ENCODE data around the gene ERLIN1.
"Not testable (repeated sequence)": the region's sequence is repeated elsewhere in the genome, so short reads cannot be mapped to it uniquely, and the experiment has no call there.

Gene ERLIN1

DNA sequence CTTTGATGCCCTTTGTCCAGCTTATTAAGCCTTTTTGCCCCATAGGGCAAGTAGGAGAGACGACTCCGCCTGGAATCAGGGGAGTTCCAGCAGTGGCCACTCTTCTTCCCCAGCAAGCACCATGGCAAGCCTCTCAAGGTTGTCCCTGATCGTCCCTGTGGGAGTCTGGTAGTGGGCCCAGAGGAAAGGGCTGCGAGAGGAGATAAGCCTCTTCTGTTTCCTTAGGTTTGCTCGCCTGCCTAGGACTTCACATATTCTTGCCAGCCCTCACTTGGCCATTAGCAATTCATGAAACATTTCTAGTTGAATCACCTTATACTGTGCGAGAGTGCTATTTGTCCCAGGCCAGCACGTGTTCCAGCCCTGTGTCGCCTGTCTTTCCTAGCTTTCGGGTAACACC lies 56.4 kb downstream of the ERLIN1 start:
- Histone ChIP-seq H3K27me3 (ENCODE audit: control insufficient read depth in 3 of 3, insufficient read depth in 3 of 3, low read depth in 1 of 3, low read length in 3 of 3) (no peaks in the 10 kb centered on the region), H2AFZ (ENCODE audit: low read length) (peak overlapping the region; percentile 18), H2BK15ac (ENCODE audit: low read length) (no peak overlapping the region), H3K9me3 (replicated peaks in 1 of 2; ENCODE audit: control insufficient read depth in 2 of 2, insufficient read depth in 1 of 2, low read depth in 1 of 2, low read length in 2 of 2) (peaks cover 0 to 2% of the 10 kb centered on the region in 2 donors), H3K4ac (ENCODE audit: low read length) (no peak overlapping the region), H2AK5ac (ENCODE audit: low read depth, low read length) (no peak overlapping the region), H3K4me1 (ENCODE audit: control insufficient read depth in 2 of 2, insufficient read depth in 1 of 2, low read depth in 1 of 2, low read length in 2 of 2) (peaks cover 0 to 2% of the 10 kb centered on the region in 2 donors), H3K23ac (ENCODE audit: low read depth, low read length, poor library complexity) (no peak overlapping the region), H3K4me2 (ENCODE audit: insufficient read depth, low read length, poor library complexity, severe bottlenecking) (no peak overlapping the region), H2BK120ac (ENCODE audit: low read depth, low read length) (no peak overlapping the region), H2BK12ac (ENCODE audit: low read length) (no peak overlapping the region), H3K14ac (ENCODE audit: low read length) (no peak overlapping the region), H3K18ac (ENCODE audit: low read length) (no peak overlapping the region), H3K9ac (ENCODE audit: low read depth, low read length, poor library complexity) (no peak overlapping the region), H3K36me3 (replicated peaks in 1 of 2; ENCODE audit: control insufficient read depth in 2 of 2, insufficient read depth in 2 of 2, low read length in 2 of 2) (no peaks in the 10 kb centered on the region), H2BK5ac (ENCODE audit: low read length) (peak overlapping the region; percentile 22), H3K27ac (replicated peaks; ENCODE audit: low read length) (peak overlapping the region; percentile 38), H4K8ac (ENCODE audit: low read depth, low read length) (no peak overlapping the region), H3K79me1 (ENCODE audit: low read depth, low read length) (no peaks in the 10 kb centered on the region), H4K91ac (ENCODE audit: low read depth, low read length, poor library complexity) (no peak overlapping the region), H3K4me3 (ENCODE audit: low read length in 2 of 2) (peak overlapping the region in 1 of 2 donors; percentile 7)
- WGBS, 2 donors (ENCODE audit: extremely low coverage in 2 of 2, insufficient read length in 2 of 2, insufficient replicate concordance in 1 of 2): no CpG with 5 or more reads among the region's 9 CpGs
- DNase-seq (ENCODE audit: low spot score): no peak

GRCh38 chr10:100128951-100129350 lies 56.9 kb downstream of the ERLIN1 start:
- H3K4ac ChIP-seq (ENCODE audit: low read length): no peak overlapping the region
- peak overlapping the region; percentile 18 for H2AFZ ChIP-seq (ENCODE audit: low read length)
- no peak overlapping the region for H2BK12ac ChIP-seq (ENCODE audit: low read length)
- no peaks in the 10 kb centered on the region for H3K79me1 ChIP-seq (ENCODE audit: low read depth, low read length)
- no peak overlapping the region for H3K4me3 ChIP-seq (ENCODE audit: low read length in 2 of 2)
- H4K8ac ChIP-seq (ENCODE audit: low read depth, low read length): no peak overlapping the region
- H2BK5ac ChIP-seq (ENCODE audit: low read length): peak overlapping the region; percentile 22
- no peak overlapping the region for H3K27ac ChIP-seq (replicated peaks; ENCODE audit: low read length)
- H3K4me2 ChIP-seq (ENCODE audit: insufficient read depth, low read length, poor library complexity, severe bottlenecking): no peak overlapping the region
- no peaks in the 10 kb centered on the region for H3K36me3 ChIP-seq (replicated peaks in 1 of 2; ENCODE audit: control insufficient read depth in 2 of 2, insufficient read depth in 2 of 2, low read length in 2 of 2)
- H4K91ac ChIP-seq (ENCODE audit: low read depth, low read length, poor library complexity): no peak overlapping the region
- peaks cover 0 to 2% of the 10 kb centered on the region in 2 donors for H3K4me1 ChIP-seq (ENCODE audit: control insufficient read depth in 2 of 2, insufficient read depth in 1 of 2, low read depth in 1 of 2, low read length in 2 of 2)
- no peak overlapping the region for H3K9ac ChIP-seq (ENCODE audit: low read depth, low read length, poor library complexity)
- no CpG with 5 or more reads among the region's 8 CpGs for WGBS, 2 donors (ENCODE audit: extremely low coverage in 2 of 2, insufficient read length in 2 of 2, insufficient replicate concordance in 1 of 2)
- peaks cover 0 to 2% of the 10 kb centered on the region in 2 donors for H3K9me3 ChIP-seq (replicated peaks in 1 of 2; ENCODE audit: control insufficient read depth in 2 of 2, insufficient read depth in 1 of 2, low read depth in 1 of 2, low read length in 2 of 2)
- H2AK5ac ChIP-seq (ENCODE audit: low read depth, low read length): no peak overlapping the region
- H2BK15ac ChIP-seq (ENCODE audit: low read length): no peak overlapping the region
- H3K23ac ChIP-seq (ENCODE audit: low read depth, low read length, poor library complexity): no peak overlapping the region
- H3K18ac ChIP-seq (ENCODE audit: low read length): no peak overlapping the region
- H3K14ac ChIP-seq (ENCODE audit: low read length): no peak overlapping the region
- no peak for DNase-seq (ENCODE audit: low spot score)
- no peak overlapping the region for H2BK120ac ChIP-seq (ENCODE audit: low read depth, low read length)
- no peaks in the 10 kb centered on the region for H3K27me3 ChIP-seq (ENCODE audit: control insufficient read depth in 3 of 3, insufficient read depth in 3 of 3, low read depth in 1 of 3, low read length in 3 of 3)

GRCh38 chr10:100125335-100125734 lies 60.5 kb downstream of the ERLIN1 start:
- not testable (repeated sequence) for H3K14ac ChIP-seq (ENCODE audit: low read length); H3K79me1 ChIP-seq (ENCODE audit: low read depth, low read length); H3K9me3 ChIP-seq (replicated peaks in 1 of 2; ENCODE audit: control insufficient read depth in 2 of 2, insufficient read depth in 1 of 2, low read depth in 1 of 2, low read length in 2 of 2); H2BK15ac ChIP-seq (ENCODE audit: low read length); H3K9ac ChIP-seq (ENCODE audit: low read depth, low read length, poor library complexity); H3K4me1 ChIP-seq (ENCODE audit: control insufficient read depth in 2 of 2, insufficient read depth in 1 of 2, low read depth in 1 of 2, low read length in 2 of 2); H3K27ac ChIP-seq (replicated peaks; ENCODE audit: low read length); H4K91ac ChIP-seq (ENCODE audit: low read depth, low read length, poor library complexity); H3K4me2 ChIP-seq (ENCODE audit: insufficient read depth, low read length, poor library complexity, severe bottlenecking); H2BK120ac ChIP-seq (ENCODE audit: low read depth, low read length); H3K18ac ChIP-seq (ENCODE audit: low read length); H4K8ac ChIP-seq (ENCODE audit: low read depth, low read length); H3K4ac ChIP-seq (ENCODE audit: low read length); H3K23ac ChIP-seq (ENCODE audit: low read depth, low read length, poor library complexity); H3K4me3 ChIP-seq (ENCODE audit: low read length in 2 of 2); H2BK5ac ChIP-seq (ENCODE audit: low read length); H2AFZ ChIP-seq (ENCODE audit: low read length); H2AK5ac ChIP-seq (ENCODE audit: low read depth, low read length); H3K27me3 ChIP-seq (ENCODE audit: control insufficient read depth in 3 of 3, insufficient read depth in 3 of 3, low read depth in 1 of 3, low read length in 3 of 3); H2BK12ac ChIP-seq (ENCODE audit: low read length); DNase-seq (ENCODE audit: low spot score); H3K36me3 ChIP-seq (replicated peaks in 1 of 2; ENCODE audit: control insufficient read depth in 2 of 2, insufficient read depth in 2 of 2, low read length in 2 of 2)
- WGBS, 2 donors (ENCODE audit: extremely low coverage in 2 of 2, insufficient read length in 2 of 2, insufficient replicate concordance in 1 of 2): no CpG with 5 or more reads among the region's 2 CpGs

DNA sequence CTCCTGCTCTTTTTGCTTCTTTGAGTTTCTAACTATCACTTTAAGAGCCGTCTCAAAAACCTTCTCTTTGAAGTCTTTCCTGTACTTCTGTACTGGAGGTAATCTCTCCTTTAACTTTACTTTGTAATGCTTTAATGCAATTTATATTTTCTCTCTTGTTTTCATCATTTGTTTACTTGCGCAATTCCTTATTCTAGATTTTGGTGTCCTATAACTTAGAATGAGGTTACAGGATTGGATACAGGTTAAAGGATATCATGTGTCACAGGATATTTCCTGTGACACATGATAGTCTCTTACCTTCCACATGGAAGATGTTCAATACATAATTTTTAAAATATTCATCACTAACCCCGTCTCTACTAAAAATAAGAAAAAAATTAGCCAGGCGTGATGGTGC lies 61.7 kb downstream of the ERLIN1 start:
- WGBS, 2 donors (ENCODE audit: extremely low coverage in 2 of 2, insufficient read length in 2 of 2, insufficient replicate concordance in 1 of 2): no CpG with 5 or more reads among the region's 4 CpGs
- no peak for DNase-seq (ENCODE audit: low spot score)
- H3K4ac ChIP-seq (ENCODE audit: low read length): no peak overlapping the region

More for the DNA sequence above, 61.7 kb downstream of the ERLIN1 start:
- Histone ChIP-seq H3K9ac (ENCODE audit: low read depth, low read length, poor library complexity) (no peak overlapping the region), H3K18ac (ENCODE audit: low read length) (no peak overlapping the region), H2BK15ac (ENCODE audit: low read length) (no peak overlapping the region), H3K4me1 (ENCODE audit: control insufficient read depth in 2 of 2, insufficient read depth in 1 of 2, low read depth in 1 of 2, low read length in 2 of 2) (no peaks in the 10 kb centered on the region), H2BK12ac (ENCODE audit: low read length) (no peak overlapping the region), H3K36me3 (replicated peaks in 1 of 2; ENCODE audit: control insufficient read depth in 2 of 2, insufficient read depth in 2 of 2, low read length in 2 of 2) (no peaks in the 10 kb centered on the region), H3K27ac (replicated peaks; ENCODE audit: low read length) (no peak overlapping the region), H2AK5ac (ENCODE audit: low read depth, low read length) (no peak overlapping the region), H3K23ac (ENCODE audit: low read depth, low read length, poor library complexity) (no peak overlapping the region), H3K79me1 (ENCODE audit: low read depth, low read length) (no peaks in the 10 kb centered on the region), H2BK120ac (ENCODE audit: low read depth, low read length) (no peak overlapping the region), H3K14ac (ENCODE audit: low read length) (no peak overlapping the region), H3K4me2 (ENCODE audit: insufficient read depth, low read length, poor library complexity, severe bottlenecking) (no peak overlapping the region), H3K4me3 (ENCODE audit: low read length in 2 of 2) (no peak overlapping the region), H2AFZ (ENCODE audit: low read length) (no peak overlapping the region), H2BK5ac (ENCODE audit: low read length) (no peak overlapping the region), H4K8ac (ENCODE audit: low read depth, low read length) (no peak overlapping the region), H3K27me3 (ENCODE audit: control insufficient read depth in 3 of 3, insufficient read depth in 3 of 3, low read depth in 1 of 3, low read length in 3 of 3) (no peaks in the 10 kb centered on the region), H4K91ac (ENCODE audit: low read depth, low read length, poor library complexity) (no peak overlapping the region), H3K9me3 (replicated peaks in 1 of 2; ENCODE audit: control insufficient read depth in 2 of 2, insufficient read depth in 1 of 2, low read depth in 1 of 2, low read length in 2 of 2) (peaks cover 0 to 1% of the 10 kb centered on the region in 2 donors)

Measured in neuronal stem cell (in vitro differentiated cells).